HepG2 (cell line): ENCODE data around the gene TGFBRAP1. TPM values are rescaled to one million over a fixed set of nuclear protein-coding genes. Genes with fewer than 3 reads are reported as not detected.

Experiments
- AKNA ChIP-seq: sonication (generic); formaldehyde crosslinking; IDR thresholded peaks from 2 replicates; pipeline ENCODE4 v1.4.0; 2020; ENCODE audit warnings: missing genetic modification reagents, borderline replicate concordance
- CBFB ChIP-seq: sonication (generic); formaldehyde crosslinking; IDR thresholded peaks from 2 replicates; pipeline ENCODE4 v1.4.0; 2020; ENCODE audit warnings: missing genetic modification reagents
- FOXJ3 ChIP-seq: sonication (generic); formaldehyde crosslinking; IDR thresholded peaks from 2 replicates; pipeline ENCODE4 v1.4.0; 2020; ENCODE audit warnings: missing genetic modification reagents, mild to moderate bottlenecking, borderline replicate concordance
- MTERF4 ChIP-seq: sonication (generic); formaldehyde crosslinking; IDR thresholded peaks from 2 replicates; pipeline ENCODE4 v1.8.0; 2023; ENCODE audit warnings: mild to moderate bottlenecking, missing genetic modification reagents
- NFE2L1 ChIP-seq: sonication (generic); formaldehyde crosslinking; IDR thresholded peaks from 2 replicates; pipeline ENCODE4 v1.4.0; 2020; ENCODE audit warnings: missing genetic modification reagents, mild to moderate bottlenecking, borderline replicate concordance
- NR1H2 ChIP-seq: sonication (generic); formaldehyde crosslinking; IDR thresholded peaks from 2 replicates; pipeline ENCODE4 v1.8.1; 2022; ENCODE audit warnings: low read depth, missing genetic modification reagents, borderline replicate concordance
- PHF20 ChIP-seq: sonication (generic); formaldehyde crosslinking; IDR thresholded peaks from 2 replicates; pipeline ENCODE4 v1.5.0; 2020; ENCODE audit warnings: mild to moderate bottlenecking, missing genetic modification reagents
- REXO4 ChIP-seq: sonication (generic); formaldehyde crosslinking; IDR thresholded peaks from 2 replicates; pipeline ENCODE4 v1.8.0; 2022; ENCODE audit warnings: missing genetic modification reagents, mild to moderate bottlenecking, borderline replicate concordance
- RFXAP ChIP-seq: sonication (generic); formaldehyde crosslinking; IDR thresholded peaks from 2 replicates; pipeline ENCODE4 v1.4.0; 2020; ENCODE audit warnings: missing genetic modification reagents, borderline replicate concordance
- SYNCRIP ChIP-seq: fragments of 200-400 bp; formaldehyde crosslinking; IDR thresholded peaks from 2 replicates; pipeline ENCODE4 v1.6.1; 2018; ENCODE audit warnings: mild to moderate bottlenecking, low read depth, low read length; ENCODE audit not compliant: insufficient read depth
- THAP7 ChIP-seq: sonication (generic); formaldehyde crosslinking; IDR thresholded peaks from 2 replicates; pipeline ENCODE4 v1.8.1; 2023; ENCODE audit warnings: mild to moderate bottlenecking, missing genetic modification reagents
- ZFP37 ChIP-seq: sonication (generic); formaldehyde crosslinking; IDR thresholded peaks from 2 replicates; pipeline ENCODE4 v1.4.0; 2020; ENCODE audit warnings: missing genetic modification reagents, borderline replicate concordance
- ZNF232 ChIP-seq: sonication (generic); formaldehyde crosslinking; IDR thresholded peaks from 2 replicates; pipeline ENCODE4 v1.4.0; 2020; ENCODE audit warnings: missing genetic modification reagents, borderline replicate concordance
- ZNF263 ChIP-seq: sonication (generic); formaldehyde crosslinking; IDR thresholded peaks from 2 replicates; pipeline ENCODE4 v1.4.0; 2020; ENCODE audit warnings: missing genetic modification reagents
- ZNF496 ChIP-seq: sonication (generic); formaldehyde crosslinking; IDR thresholded peaks from 2 replicates; pipeline ENCODE4 v1.8.1; 2023; ENCODE audit warnings: mild to moderate bottlenecking, moderate library complexity, missing genetic modification reagents; ENCODE audit not compliant: insufficient replicate concordance
- ZNF530 ChIP-seq: sonication (generic); formaldehyde crosslinking; IDR thresholded peaks from 2 replicates; pipeline ENCODE4 v1.5.0; 2020; ENCODE audit warnings: low read depth, mild to moderate bottlenecking, missing genetic modification reagents
- ZNF556 ChIP-seq: sonication (generic); formaldehyde crosslinking; IDR thresholded peaks from 2 replicates; pipeline ENCODE4 v1.4.0; 2020; ENCODE audit warnings: mild to moderate bottlenecking, missing genetic modification reagents, borderline replicate concordance
- ZNF674 ChIP-seq: sonication (generic); formaldehyde crosslinking; IDR thresholded peaks from 2 replicates; pipeline ENCODE4 v1.5.0; 2020; ENCODE audit warnings: low read depth, mild to moderate bottlenecking, missing genetic modification reagents
- ZNF709 ChIP-seq: sonication (generic); formaldehyde crosslinking; IDR thresholded peaks from 2 replicates; pipeline ENCODE4 v1.5.0; 2020; ENCODE audit warnings: mild to moderate bottlenecking, missing genetic modification reagents
- ZNF773 ChIP-seq: sonication (generic); formaldehyde crosslinking; IDR thresholded peaks from 2 replicates; pipeline ENCODE4 v1.4.0; 2020; ENCODE audit warnings: missing genetic modification reagents, borderline replicate concordance
- ZNF879 ChIP-seq: sonication (generic); formaldehyde crosslinking; IDR thresholded peaks from 2 replicates; pipeline ENCODE4 v1.8.1; 2023; ENCODE audit warnings: missing genetic modification reagents
- polyA plus RNA-seq, 8 experiments: library from polyadenylated mRNA; depleted of rRNA in 3 of 8; stranded (reverse) in 7 of 8; unstranded in 1 of 8; fragments of >200 nt; fragmentation: Illumina TruSeq in 4 of 8; extraction: Trizol in 4 of 8; gene quantifications; 2 replicates each; pipeline versions ENCODE4 v1.2.1 to v1.2.3, GENCODE V29; 2011 to 2016; ENCODE audit warnings: low read depth in 4 of 8, missing spikeins in 1 of 8, mixed read lengths in 1 of 8; ENCODE audit not compliant: insufficient read depth in 1 of 8
- total RNA-seq, 5 experiments: library from RNA; depleted of rRNA; stranded (reverse); fragments of >200 nt; fragmentation: Illumina TruSeq; extraction: Trizol; gene quantifications; 2 replicates each; pipeline ENCODE4 v1.2.3, GENCODE V29; 2016; ENCODE audit warnings: low read depth in 1 of 5

The TGFBRAP1 gene
- total and polyA plus RNA-seq, 2 of the 13 experiments (the other 11 are each of a cell fraction or from before 2014, with no cell fraction given): 12.7 to 22.9 TPM

GRCh38 chr2:105328281-105329196 lies 996 bp downstream of the TGFBRAP1 start (continued):
- TF ChIP-seq ZNF674 (CRISPR knock-in tag): peak; percentile 46; the same call in 1 of the 2 replicates
- 0 out of 2 replicates have a peak, but pooled peaks have one; percentile 12 for TF ChIP-seq FOXJ3
- TF ChIP-seq NR1H2 (CRISPR knock-in tag): peak; percentile 71; the same call in 1 of the 2 replicates
- TF ChIP-seq NFE2L1 (CRISPR knock-in tag): no peak; the same call in 1 of the 2 replicates
- TF ChIP-seq ZNF773 (CRISPR knock-in tag): 0 out of 2 replicates have a peak, but pooled peaks have one; percentile 19
- TF ChIP-seq ZNF530: peak; percentile 84; the same call in 1 of the 2 replicates
- 0 out of 2 replicates have a peak, but pooled peaks have one; percentile 78 for TF ChIP-seq RFXAP
- peak; percentile 54; the same call in 1 of the 2 replicates for TF ChIP-seq CBFB (CRISPR knock-in tag)
- TF ChIP-seq ZNF496 (CRISPR knock-in tag): no peak
- TF ChIP-seq ZNF263 (CRISPR knock-in tag): peak; percentile 59; the same call in 1 of the 2 replicates
- peak; percentile 67 for TF ChIP-seq PHF20 (CRISPR knock-in tag)
- TF ChIP-seq ZNF709 (CRISPR knock-in tag): 0 out of 2 replicates have a peak, but pooled peaks have one; percentile 65
- peak; percentile 88 for TF ChIP-seq ZNF879 (CRISPR knock-in tag)
- TF ChIP-seq SYNCRIP: no peak
- TF ChIP-seq ZFP37 (CRISPR knock-in tag): peak; percentile 76; the same call in 1 of the 2 replicates
- no peak for TF ChIP-seq AKNA (CRISPR knock-in tag)
- 0 out of 2 replicates have a peak, but pooled peaks have one; percentile 87 for TF ChIP-seq REXO4 (CRISPR knock-in tag)
- peak; percentile 95; the same call in 1 of the 2 replicates for TF ChIP-seq THAP7 (CRISPR knock-in tag)
- peak; percentile 98; the same call in 1 of the 2 replicates for TF ChIP-seq ZNF232 (CRISPR knock-in tag)
- peak; percentile 94; the same call in 1 of the 2 replicates for TF ChIP-seq MTERF4 (CRISPR knock-in tag)
- TF ChIP-seq ZNF556 (CRISPR knock-in tag): peak; percentile 83; the same call in 1 of the 2 replicates
